PC-9 (cell line): Measurements from ENCODE around the gene COL4A2. TPM values are rescaled to one million over a fixed set of nuclear protein-coding genes. Genes with fewer than 3 reads are reported as not detected.

ENCODE experiments used
- BruUV-seq: library from RNA; stranded (reverse); fragments of 400-500 nt; replicated peaks from 2 replicates; lab custom pipeline; 2021; lab: Mats Ljungman, UMichigan
- CTCF ChIA-PET: fragments of 300-600 bp; sonication (Branson Sonifier 250); formaldehyde crosslinking; loops from one replicate; lab custom pipeline; 2022; ENCODE audit warnings: antibody characterized with exemption; lab: Charles Lee
- POLR2A ChIA-PET: fragments of 300-600 bp; sonication (Branson Sonifier 250); formaldehyde crosslinking; loops from one replicate; lab custom pipeline; 2022; ENCODE audit warnings: antibody characterized with exemption; ENCODE audit not compliant: unreplicated experiment; lab: Charles Lee
- DNase-seq, 2 experiments: peaks; one replicate each; pipeline versions ENCODE4 v3.0.0 to v3.0.0-alpha.2; 2015 to 2022; ENCODE audit warnings: mixed read lengths in 1 of 2
- H2AFZ ChIP-seq: fragments of 200-600 bp; sonication (generic); 2 replicates; pipeline ENCODE4 v1.8.1; 2017; ENCODE audit warnings: antibody characterized with exemption
- H3F3A ChIP-seq: fragments of 200-600 bp; sonication (generic); 2 replicates; pipeline ENCODE4 v1.8.1; 2017; ENCODE audit warnings: antibody characterized with exemption, mild to moderate bottlenecking, low read depth; ENCODE audit not compliant: insufficient read depth
- H3K27ac ChIP-seq: fragments of 200-600 bp; sonication (generic); 2 replicates; pipeline ENCODE4 v1.6.1; 2016; ENCODE audit warnings: mixed run types
- H3K27me3 ChIP-seq: fragments of 200-600 bp; sonication (generic); 2 replicates; pipeline ENCODE4 v1.6.1; 2016; ENCODE audit warnings: low read depth, mixed run types; ENCODE audit not compliant: insufficient read depth
- H3K36me3 ChIP-seq: fragments of 200-600 bp; sonication (generic); 2 replicates; pipeline ENCODE4 v1.6.1; 2016; ENCODE audit warnings: low read depth, mixed run types
- H3K4me1 ChIP-seq: fragments of 200-600 bp; sonication (generic); replicated peaks from 2 replicates; pipeline ENCODE4 v1.6.1; 2016; ENCODE audit warnings: mixed run types; ENCODE audit not compliant: insufficient read depth
- H3K4me2 ChIP-seq: fragments of 200-600 bp; sonication (generic); 2 replicates; pipeline ENCODE4 v1.6.1; 2017; ENCODE audit warnings: mixed run types
- H3K4me3 ChIP-seq: fragments of 200-600 bp; sonication (generic); 2 replicates; pipeline ENCODE4 v1.6.1; 2016; ENCODE audit warnings: mixed run types
- H3K79me2 ChIP-seq: fragments of 200-600 bp; sonication (generic); 2 replicates; pipeline ENCODE4 v1.6.1; 2017; ENCODE audit warnings: low read depth, mixed run types
- H3K9me2 ChIP-seq: fragments of 200-600 bp; sonication (generic); 2 replicates; pipeline ENCODE4 v1.8.1; 2017; ENCODE audit warnings: mild to moderate bottlenecking; ENCODE audit not compliant: insufficient read depth
- H3K9me3 ChIP-seq: fragments of 200-600 bp; sonication (generic); 2 replicates; pipeline ENCODE4 v1.8.1; 2016; ENCODE audit warnings: low read depth; ENCODE audit not compliant: insufficient read depth
- H4K20me1 ChIP-seq: fragments of 200-600 bp; sonication (generic); 2 replicates; pipeline ENCODE4 v1.8.1; 2017; ENCODE audit not compliant: insufficient read depth
- CTCF ChIP-seq: fragments of 200-600 bp; sonication (generic); conservative IDR thresholded peaks from 2 replicates; pipeline ENCODE4 v1.6.1; 2017; ENCODE audit warnings: mixed run types, antibody characterized with exemption, mild to moderate bottlenecking, moderate library complexity
- EZH2 ChIP-seq: fragments of 200-600 bp; sonication (generic); IDR thresholded peaks from 2 replicates; pipeline ENCODE4 v1.8.0; 2017; ENCODE audit warnings: antibody characterized with exemption, low read depth
- intact Hi-C: fragments of 100-400 bp; cut with micrococcal nuclease; formaldehyde crosslinking; loops from one replicate; pipeline ENCODE4 v1.10.0; 2022; ENCODE audit not compliant: unreplicated experiment
- total RNA-seq: library from RNA; stranded (reverse); gene quantifications from 2 replicates; pipeline ENCODE4 v1.2.3, GENCODE V29; 2021

COL4A2 gene
- total RNA-seq, 1 experiment from 2014 or later = 1.2 TPM

- no peak overlapping the region for H3K27ac ChIP-seq
Measured at GRCh38 chr13:110266431-110266809, 40.7 kb upstream of the COL4A2 start.

GRCh38 chr13:110266983-110267382, 40.1 kb upstream of the COL4A2 start:
- CTCF ChIA-PET = no interaction called here
- no peak overlapping the region for H3K27ac ChIP-seq

More at GRCh38 chr13:110266431-110266809, 40.7 kb upstream of the COL4A2 start:
- no peaks in the 10 kb centered on the region for H3K4me1 ChIP-seq
- TF ChIP-seq EZH2 (no peak), CTCF (no peak)
- no peaks in the 10 kb centered on the region for H3K9me3 ChIP-seq
- no TSS peak for BruUV-seq
- H3K79me2 ChIP-seq = no peaks in the 10 kb centered on the region
- no peak overlapping the region for H3K4me2 ChIP-seq
- H3K36me3 ChIP-seq = no peaks in the 10 kb centered on the region
- H2AFZ ChIP-seq = no peak overlapping the region
- intact Hi-C loops = no loop called here
- no peaks in the 10 kb centered on the region for H3K9me2 ChIP-seq
- H3K4me3 ChIP-seq = no peak overlapping the region
- ChIA-PET POLR2A (no interaction called here), CTCF (no interaction called here)
- H3F3A ChIP-seq = no peaks in the 10 kb centered on the region
- no peak for DNase-seq
- no peaks in the 10 kb centered on the region for H3K27me3 ChIP-seq
- H4K20me1 ChIP-seq = no peaks in the 10 kb centered on the region

GRCh38 chr13:110268061-110268460, 39.0 kb upstream of the COL4A2 start:
- no peaks in the 10 kb centered on the region for H3F3A ChIP-seq
- H3K27me3 ChIP-seq = no peaks in the 10 kb centered on the region
- DNase-seq = no peak
- no peak overlapping the region for H2AFZ ChIP-seq
- no peak for TF ChIP-seq EZH2
- H3K4me1 ChIP-seq = no peaks in the 10 kb centered on the region
- no peak overlapping the region for H3K4me3 ChIP-seq
- H3K36me3 ChIP-seq = no peaks in the 10 kb centered on the region
- no peak overlapping the region for H3K27ac ChIP-seq
- H3K9me2 ChIP-seq = no peaks in the 10 kb centered on the region
- H3K9me3 ChIP-seq = no peaks in the 10 kb centered on the region
- intact Hi-C loops = no loop called here
- ChIA-PET CTCF (interaction anchor here (0.7 kb wide), 1 partner anchor 20 kb away, joined by 3 read pairs; no protein-coding TSS in a partner anchor), POLR2A (interaction anchor here (0.6 kb wide), 1 partner anchor 51 kb away, joined by 3 read pairs; no protein-coding TSS in a partner anchor)
- no peaks in the 10 kb centered on the region for H3K79me2 ChIP-seq
- H3K4me2 ChIP-seq = no peak overlapping the region
- no TSS peak for BruUV-seq
- no peaks in the 10 kb centered on the region for H4K20me1 ChIP-seq

More at GRCh38 chr13:110266983-110267382, 40.1 kb upstream of the COL4A2 start:
- no peaks in the 10 kb centered on the region for H3K4me1 ChIP-seq
- no peaks in the 10 kb centered on the region for H4K20me1 ChIP-seq
- intact Hi-C loops = no loop called here
- TF ChIP-seq CTCF = no peak
- no peak for TF ChIP-seq EZH2
- POLR2A ChIA-PET = no interaction called here
- H3K4me3 ChIP-seq = no peak overlapping the region
- no peaks in the 10 kb centered on the region for H3K79me2 ChIP-seq
- H3K9me2 ChIP-seq = no peaks in the 10 kb centered on the region
- H3K9me3 ChIP-seq = no peaks in the 10 kb centered on the region
- H3K27me3 ChIP-seq = no peaks in the 10 kb centered on the region
- DNase-seq = no peak
- no peaks in the 10 kb centered on the region for H3F3A ChIP-seq
- no peak overlapping the region for H2AFZ ChIP-seq
- no peaks in the 10 kb centered on the region for H3K36me3 ChIP-seq
- H3K4me2 ChIP-seq = no peak overlapping the region
- no TSS peak for BruUV-seq
